Pancreas (tissue), 10 donors: ENCODE data around the gene FXR1. TPM values are rescaled to one million over a fixed set of nuclear protein-coding genes. Genes with fewer than 3 reads are reported as not detected.
"Not testable (repeated sequence)": the region's sequence is repeated elsewhere in the genome, so short reads cannot be mapped to it uniquely, and the experiment has no call there.

Experiments used
- ATAC-seq, 4 donors: fragments of 200-7000 bp; cut with Tn5 transposase; one replicate each; pipeline versions ENCODE4 v1.8.0 to v1.9.1; 2020; ENCODE audit warnings: mild to moderate bottlenecking in 4 of 4, moderate library complexity in 4 of 4
- DNase-seq, 6 donors: peaks; one replicate each; pipeline ENCODE4 v3.0.0-alpha.2; 2020
- FAIRE-seq: peaks from 2 replicates; lab custom pipeline; 2012; peaks lifted over from hg19 to GRCh38; lab: Jason Lieb, UNC
- H3K27ac ChIP-seq, 4 donors: fragments of 200-600 bp; sonication (generic); 1 replicate in 3 of 4; 2 replicates in 1 of 4; pipeline versions ENCODE4 v1.5.0 to v1.8.0; 2020
- H3K27me3 ChIP-seq, 4 donors: fragments of 200-600 bp; one replicate each; pipeline ENCODE4 v1.8.0; 2021
- H3K36me3 ChIP-seq, 3 donors: fragments of 200-600 bp; sonication (generic) in 1 of 3; one replicate each; pipeline versions ENCODE4 v1.5.0 to v1.8.0; 2020 to 2021
- H3K4me1 ChIP-seq, 3 donors: fragments of 200-600 bp; one replicate each; pipeline ENCODE4 v1.8.0; 2021
- H3K4me3 ChIP-seq, 4 donors: fragments of 200-600 bp; sonication (generic) in 2 of 4; one replicate each; pipeline versions ENCODE4 v1.5.0 to v1.8.0; 2020 to 2021
- H3K9me3 ChIP-seq, 4 donors: fragments of 200-600 bp; one replicate each; pipeline ENCODE4 v1.8.0; 2021
- WGBS, 2 donors: extraction: QIAGEN DNeasy Blood & Tissue Kit; methylation state at CpG; one replicate each; pipeline ENCODE4 v1.1.7; 2013; 5-methylcytosine and 5-hydroxymethylcytosine counted together
- intact Hi-C, 3 donors: fragments of 100-400 bp; cut with DNase I; formaldehyde crosslinking; loops; one replicate each; pipeline versions ENCODE4 v1.11.1 to v1.14.2; 2022
- polyA plus RNA-seq, 2 donors: library from polyadenylated mRNA; stranded (reverse); fragments of 200-250 nt; gene quantifications; one replicate each; pipeline ENCODE4 v1.2.3, GENCODE V29; 2013
- total RNA-seq, 6 donors: library from RNA; stranded (reverse); fragmentation: NEBNext Ultra II Directional in 4 of 6; extraction: Animal tissue kit (Norgen Biotek cat#: 25700) in 4 of 6; gene quantifications; one replicate each; pipeline versions ENCODE4 v1.2.1 to v1.2.4, GENCODE V29; 2021 to 2023
- TF ChIP-seq, protein P1 (sequence below), 4 donors: fragments of 200-600 bp; sonication (generic) in 3 of 4; IDR thresholded peaks; one replicate each; pipeline versions ENCODE4 v1.5.0 to v1.8.0; 2021; ENCODE audit warnings: antibody characterized with exemption in 4 of 4
- donor health status: healthy with polysubstance abuse.
- donor health status: DM: no; HTN: no; CAD: no; lungs with moderate emphysema.
- donor health status: DM: no; HTN: no; CAD: no.
- donor health status: control.
- donor health status: control.
- donor health status: Bipolar disorder and iron deficiency.
- donor health status: DM: yes; HTN: yes; CAD: no.
- donor health status: DM: no; HTN: no; CAD: no.
- donor health status: DM: no; HTN: no; CAD: no.
- donor health status: DM: yes; HTN: yes; CAD: no.

The FXR1 gene
- total and polyA plus RNA-seq, 8 donors: 33.5 to 76.6 (median 58.4) TPM

DNA sequence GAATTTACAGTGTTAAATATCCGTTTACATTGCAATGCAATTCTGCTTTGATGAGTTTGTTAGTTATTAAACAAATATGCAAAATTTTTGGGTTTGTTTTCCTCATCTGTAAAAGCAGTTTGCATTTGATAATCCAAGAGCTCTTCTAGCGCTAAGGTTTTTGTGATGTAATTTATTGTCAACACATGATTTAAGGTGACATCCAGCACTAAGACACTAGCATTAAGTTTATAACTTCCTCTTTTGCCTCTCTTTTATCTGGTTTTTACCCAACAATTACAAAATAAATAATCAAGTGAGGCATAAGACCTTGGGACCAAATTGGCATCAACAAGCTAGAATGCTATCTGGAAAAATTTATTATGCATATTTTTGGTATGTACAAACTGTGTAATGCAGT, 78.0 kb downstream of the FXR1 start:
- TF ChIP-seq, protein P1, sequence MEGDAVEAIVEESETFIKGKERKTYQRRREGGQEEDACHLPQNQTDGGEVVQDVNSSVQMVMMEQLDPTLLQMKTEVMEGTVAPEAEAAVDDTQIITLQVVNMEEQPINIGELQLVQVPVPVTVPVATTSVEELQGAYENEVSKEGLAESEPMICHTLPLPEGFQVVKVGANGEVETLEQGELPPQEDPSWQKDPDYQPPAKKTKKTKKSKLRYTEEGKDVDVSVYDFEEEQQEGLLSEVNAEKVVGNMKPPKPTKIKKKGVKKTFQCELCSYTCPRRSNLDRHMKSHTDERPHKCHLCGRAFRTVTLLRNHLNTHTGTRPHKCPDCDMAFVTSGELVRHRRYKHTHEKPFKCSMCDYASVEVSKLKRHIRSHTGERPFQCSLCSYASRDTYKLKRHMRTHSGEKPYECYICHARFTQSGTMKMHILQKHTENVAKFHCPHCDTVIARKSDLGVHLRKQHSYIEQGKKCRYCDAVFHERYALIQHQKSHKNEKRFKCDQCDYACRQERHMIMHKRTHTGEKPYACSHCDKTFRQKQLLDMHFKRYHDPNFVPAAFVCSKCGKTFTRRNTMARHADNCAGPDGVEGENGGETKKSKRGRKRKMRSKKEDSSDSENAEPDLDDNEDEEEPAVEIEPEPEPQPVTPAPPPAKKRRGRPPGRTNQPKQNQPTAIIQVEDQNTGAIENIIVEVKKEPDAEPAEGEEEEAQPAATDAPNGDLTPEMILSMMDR (IDR thresholded peaks at IDR 0.05): no peak
- WGBS, 2 donors: 17 to 18% methylated on average over 2 of the region's 2 CpGs
- no peak for DNase-seq
- intact Hi-C loops: no loop called here
- Histone ChIP-seq H3K4me1 (peaks cover 0 to 19% (median 5%) of the 10 kb centered on the region in 3 donors), H3K4me3 (peak overlapping the region in 3 of 4 donors; percentile 54 to 76 (median 72)), H3K36me3 (no peaks in the 10 kb centered on the region), H3K27ac (no peak overlapping the region), H3K27me3 (no peaks in the 10 kb centered on the region), H3K9me3 (peaks cover 0 to 3% (median 0%) of the 10 kb centered on the region in 4 donors)
- no peak for ATAC-seq
- no peak for FAIRE-seq

DNA sequence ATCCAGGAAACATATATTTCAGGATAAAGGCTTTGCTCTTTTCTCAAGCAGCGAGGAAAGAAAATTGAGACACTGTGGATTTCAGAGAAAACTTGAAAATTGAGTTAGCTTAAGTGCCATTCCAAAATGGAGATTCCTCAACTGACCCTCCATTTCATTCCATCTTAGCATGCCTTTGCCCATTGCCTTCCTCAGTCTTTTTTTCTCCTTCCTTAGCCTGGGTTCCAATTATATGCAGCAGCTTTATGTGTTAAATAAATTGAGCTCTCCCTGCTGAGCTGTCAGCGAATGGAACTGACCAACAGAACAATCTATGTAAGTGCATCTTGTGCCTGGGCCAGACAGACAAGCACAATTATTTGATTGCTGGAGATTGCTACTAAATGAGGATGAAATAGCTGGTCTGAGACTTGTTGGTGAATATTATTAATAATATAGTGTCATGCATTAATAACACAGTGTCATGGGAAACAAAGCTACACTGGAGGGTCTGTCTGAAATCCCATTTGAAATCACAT, 84.0 kb downstream of the FXR1 start:
- intact Hi-C loops: no loop called here
- no peak for DNase-seq
- ATAC-seq: no peak
- no peak overlapping the region for H3K4me3 ChIP-seq
- no peaks in the 10 kb centered on the region for H3K4me1 ChIP-seq
- no peak overlapping the region for H3K27ac ChIP-seq
- TF ChIP-seq, protein P1 (IDR thresholded peaks at IDR 0.05): no peak
- WGBS, 2 donors: 74 to 90% methylated on average over 2 of the region's 2 CpGs
- no peak for FAIRE-seq
- H3K27me3 ChIP-seq: no peaks in the 10 kb centered on the region
- no peaks in the 10 kb centered on the region for H3K9me3 ChIP-seq
- H3K36me3 ChIP-seq: no peaks in the 10 kb centered on the region

DNA sequence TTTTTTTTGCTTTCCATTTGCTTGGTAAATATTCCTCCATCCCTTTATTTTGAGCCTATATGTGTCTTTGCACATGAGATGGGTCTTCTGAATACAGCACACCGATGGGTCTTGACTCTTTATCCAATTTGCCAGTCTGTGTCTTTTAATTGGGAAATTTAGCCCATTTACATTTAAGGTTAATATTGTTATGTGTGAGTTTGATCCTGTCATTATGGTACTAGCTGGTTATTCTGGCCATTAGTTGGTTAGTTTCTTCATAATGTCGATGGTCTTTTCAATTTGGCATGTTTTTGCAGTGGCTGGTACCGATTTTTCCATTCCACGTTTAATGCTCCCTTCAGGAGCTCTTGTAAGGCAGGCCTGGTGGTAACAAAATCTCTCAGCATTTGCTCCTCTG, 89.9 kb downstream of the FXR1 start:
- H3K27ac ChIP-seq, H3K9me3 ChIP-seq, ATAC-seq, H3K4me1 ChIP-seq, FAIRE-seq, DNase-seq, H3K36me3 ChIP-seq, intact Hi-C loops, H3K27me3 ChIP-seq, H3K4me3 ChIP-seq: not testable (repeated sequence)
- WGBS, 2 donors: 79 to 87% methylated on average over 4 of the region's 4 CpGs

DNA sequence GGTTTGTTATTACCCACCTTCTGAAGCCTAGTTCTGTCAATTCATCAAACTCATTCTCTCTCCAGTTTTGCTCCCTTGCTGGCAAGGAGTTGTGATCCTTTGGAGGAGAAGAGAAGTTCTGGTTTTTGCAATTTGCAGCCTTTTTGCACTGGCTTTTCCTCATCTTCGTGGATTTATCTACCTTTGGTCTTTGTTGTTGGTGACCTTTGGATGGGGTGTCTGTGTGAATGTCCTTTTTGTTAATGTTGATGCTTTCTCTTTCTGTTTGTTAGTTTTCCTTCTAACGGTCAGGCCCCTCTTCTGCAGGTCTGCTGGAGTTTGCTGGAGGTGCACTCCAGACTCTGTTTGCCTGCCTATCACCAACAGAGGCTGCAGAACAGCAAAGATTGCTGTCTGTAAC, 91.0 kb downstream of the FXR1 start:
- H3K4me1 ChIP-seq, FAIRE-seq, H3K27me3 ChIP-seq, H3K36me3 ChIP-seq, ATAC-seq, H3K27ac ChIP-seq, DNase-seq, H3K9me3 ChIP-seq, intact Hi-C loops, H3K4me3 ChIP-seq: not testable (repeated sequence)
- WGBS, 2 donors: 21 to 24% methylated on average over 2 of the region's 2 CpGs

DNA sequence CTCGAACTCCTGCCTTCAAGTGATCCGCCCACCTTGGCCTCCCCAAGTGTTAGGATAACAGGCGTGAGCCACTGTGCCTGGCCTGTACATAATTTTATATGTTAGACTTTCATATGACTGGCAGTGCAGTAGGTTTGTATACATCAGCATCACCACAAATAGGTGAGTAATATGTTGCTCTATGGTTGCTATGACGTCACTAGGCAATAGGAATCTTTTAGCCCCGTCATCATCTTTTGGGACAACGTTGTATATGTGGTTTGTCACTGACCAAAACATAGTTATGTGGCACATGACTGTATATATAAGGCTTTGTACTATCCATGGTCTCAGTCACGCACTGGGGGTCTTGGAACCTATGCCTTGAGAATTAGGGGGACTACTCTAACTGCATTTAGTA, 94.1 kb downstream of the FXR1 start:
- no peak for ATAC-seq
- TF ChIP-seq, protein P1 (IDR thresholded peaks at IDR 0.05): no peak
- Histone ChIP-seq H3K4me1 (no peaks in the 10 kb centered on the region), H3K36me3 (no peaks in the 10 kb centered on the region), H3K4me3 (no peak overlapping the region), H3K9me3 (no peaks in the 10 kb centered on the region), H3K27ac (no peak overlapping the region), H3K27me3 (no peaks in the 10 kb centered on the region)
- 80 to 90% methylated on average over 7 of the region's 7 CpGs for WGBS, 2 donors
- DNase-seq: no peak
- FAIRE-seq: no peak
- intact Hi-C loops: no loop called here

DNA sequence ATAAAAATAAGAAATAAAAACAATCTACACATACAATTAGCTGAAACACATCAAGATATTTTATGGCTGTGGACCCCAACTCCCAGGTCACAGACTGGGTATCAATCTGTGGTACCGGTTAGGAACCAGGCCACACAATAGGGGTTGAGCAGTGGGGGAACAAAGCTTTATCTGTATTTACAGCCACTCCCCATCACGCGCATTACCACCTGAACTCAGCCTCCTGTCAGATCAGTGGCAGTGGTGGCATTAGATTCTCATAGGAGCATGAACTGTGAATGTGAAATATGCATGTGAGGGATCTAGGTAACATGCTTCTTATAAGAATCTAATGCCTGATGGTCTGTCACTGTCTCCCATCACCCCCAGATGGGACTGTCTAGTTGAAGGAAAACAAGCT, 94.8 kb downstream of the FXR1 start:
- TF ChIP-seq, protein P1 (IDR thresholded peaks at IDR 0.05): no peak
- DNase-seq (no peak), ATAC-seq (no peak), FAIRE-seq (no peak)
- no peak overlapping the region for H3K4me3 ChIP-seq
- H3K27me3 ChIP-seq: no peaks in the 10 kb centered on the region
- 86 to 95% methylated on average over 3 of the region's 3 CpGs for WGBS, 2 donors
- no peaks in the 10 kb centered on the region for H3K9me3 ChIP-seq
- no peaks in the 10 kb centered on the region for H3K4me1 ChIP-seq
- H3K36me3 ChIP-seq: no peaks in the 10 kb centered on the region
- intact Hi-C loops: no loop called here
- H3K27ac ChIP-seq: no peak overlapping the region
